GM10847 (cell line): ENCODE data around the gene A3GALT2.

Experiments used
- POLR2A ChIP-seq: IDR thresholded peaks from 2 replicates; pipeline ENCODE4 v1.6.1; 2011; ENCODE audit not compliant: insufficient read length; ENCODE audit errors: extremely low read depth

A3GALT2 gene

GRCh38 chr1:33316601-33317000 is 4.3 kb downstream of the A3GALT2 start:
- TF ChIP-seq POLR2A, result no peak

GRCh38 chr1:33314416-33314815 is 6.5 kb downstream of the A3GALT2 start:
- TF ChIP-seq POLR2A, result no peak

- TF ChIP-seq POLR2A, result no peak
Observed at GRCh38 chr1:33312413-33312749, 8.5 kb downstream of the A3GALT2 start.

- TF ChIP-seq POLR2A, result no peak
Observed at GRCh38 chr1:33311706-33312412, 9.0 kb downstream of the A3GALT2 start.

GRCh38 chr1:33310702-33311101 is 10.2 kb downstream of the A3GALT2 start:
- no peak for TF ChIP-seq POLR2A

GRCh38 chr1:33307494-33307864 is 13.4 kb downstream of the A3GALT2 start:
- no peak for TF ChIP-seq POLR2A

- no peak for TF ChIP-seq POLR2A
Observed at GRCh38 chr1:33306653-33307493, 14.0 kb downstream of the A3GALT2 start.

- TF ChIP-seq POLR2A, result no peak
Observed at GRCh38 chr1:33305816-33306652, 14.9 kb downstream of the A3GALT2 start.

GRCh38 chr1:33305016-33305415 is 15.9 kb downstream of the A3GALT2 start:
- no peak for TF ChIP-seq POLR2A

GRCh38 chr1:33302325-33302724 is 18.6 kb downstream of the A3GALT2 start:
- TF ChIP-seq POLR2A, result no peak

GRCh38 chr1:33301273-33301984 is 19.5 kb downstream of the A3GALT2 start:
- no peak for TF ChIP-seq POLR2A

- no peak for TF ChIP-seq POLR2A
Observed at GRCh38 chr1:33300673-33301072, 20.2 kb downstream of the A3GALT2 start.

- TF ChIP-seq POLR2A, result no peak
Observed at GRCh38 chr1:33299461-33300155, 21.3 kb downstream of the A3GALT2 start.

- TF ChIP-seq POLR2A, result no peak
Observed at GRCh38 chr1:33298623-33299277, 22.1 kb downstream of the A3GALT2 start.

- TF ChIP-seq POLR2A, result no peak
Observed at GRCh38 chr1:33297911-33298622, 22.8 kb downstream of the A3GALT2 start.
